Psoas muscle (tissue), 8 donors: ENCODE results near the gene RRP12. TPM values are rescaled to one million over a fixed set of nuclear protein-coding genes. Genes with fewer than 3 reads are reported as not detected.

ENCODE experiments used
- ATAC-seq, 4 donors: fragments of 200-7000 bp; cut with Tn5 transposase; one replicate each; pipeline ENCODE4 v1.9.1; 2020; ENCODE audit warnings: moderate library complexity in 3 of 4, mild to moderate bottlenecking in 2 of 4
- DNase-seq, 2 donors: peaks; one replicate each; pipeline ENCODE4 v3.0.0-alpha.2; 2020
- H3K27ac ChIP-seq: fragments of 200-600 bp; one replicate; pipeline ENCODE4 v1.8.0; 2022
- H3K27me3 ChIP-seq, 3 donors: fragments of 200-600 bp in 1 of 3; one replicate each; pipeline versions ENCODE4 v1.6.1 to v1.8.0; 2013 to 2022; ENCODE audit warnings: low read length in 2 of 3, mild to moderate bottlenecking in 2 of 3, moderate library complexity in 1 of 3; ENCODE audit not compliant: insufficient read depth in 3 of 3
- H3K36me3 ChIP-seq, 2 donors: fragments of 200-600 bp in 1 of 2; one replicate each; pipeline versions ENCODE4 v1.6.1 to v1.8.0; 2013 to 2022; ENCODE audit warnings: low read depth in 1 of 2, mild to moderate bottlenecking in 1 of 2, moderate library complexity in 1 of 2; ENCODE audit not compliant: insufficient read depth in 1 of 2
- H3K4me1 ChIP-seq: fragments of 200-600 bp; one replicate; pipeline ENCODE4 v1.8.0; 2022
- H3K4me3 ChIP-seq: fragments of 200-600 bp; one replicate; pipeline ENCODE4 v1.8.0; 2022; ENCODE audit warnings: mild to moderate bottlenecking
- H3K9me3 ChIP-seq: fragments of 200-600 bp; one replicate; pipeline ENCODE4 v1.8.0; 2022
- WGBS, 3 donors: extraction: QIAGEN DNeasy Blood & Tissue Kit; methylation state at CpG; one replicate each; pipeline versions ENCODE4 v1.1.6 to v1.1.7; 2013; 5-methylcytosine and 5-hydroxymethylcytosine counted together
- intact Hi-C, 2 donors: fragments of 100-400 bp; cut with DNase I; formaldehyde crosslinking; loops; one replicate each; pipeline versions ENCODE4 v1.11.0 to v1.14.2; 2022
- polyA plus RNA-seq, 3 donors: library from polyadenylated mRNA; stranded (reverse); fragments of 200-250 nt; gene quantifications; one replicate each; pipeline ENCODE4 v1.2.3, GENCODE V29; 2013
- total RNA-seq, 4 donors: library from RNA; stranded (reverse); fragmentation: NEBNext Ultra II Directional in 2 of 4; extraction: Animal tissue kit (Norgen Biotek cat#: 25700) in 2 of 4; gene quantifications; one replicate each; pipeline versions ENCODE4 v1.2.1 to v1.2.4, GENCODE V29; 2021 to 2023
- TF ChIP-seq, protein P1 (sequence below): fragments of 200-600 bp; IDR thresholded peaks from one replicate; pipeline ENCODE4 v1.8.0; 2022; ENCODE audit warnings: antibody characterized with exemption
- donor health status: healthy with polysubstance abuse.
- donor health status: DM: no; HTN: no; CAD: no; lungs with moderate emphysema.
- donor health status: Bipolar disorder and iron deficiency.
- donor health status: healthy.
- donor health status: DM: yes; HTN: yes; CAD: no.
- donor health status: DM: no; HTN: no; CAD: no.
- donor health status: DM: no; HTN: no; CAD: no.
- donor health status: DM: yes; HTN: yes; CAD: no.

The RRP12 gene
- total and polyA plus RNA-seq, 7 donors, result 46.5 to 114 (median 76.4) TPM

- H3K4me3 ChIP-seq, result peak overlapping the region; percentile 87
- H3K4me1 ChIP-seq, result peaks cover 29% of the 10 kb centered on the region
- ATAC-seq (peak; percentile 1 to 31 (median 2)), DNase-seq (no peak)
- TF ChIP-seq, protein P1, sequence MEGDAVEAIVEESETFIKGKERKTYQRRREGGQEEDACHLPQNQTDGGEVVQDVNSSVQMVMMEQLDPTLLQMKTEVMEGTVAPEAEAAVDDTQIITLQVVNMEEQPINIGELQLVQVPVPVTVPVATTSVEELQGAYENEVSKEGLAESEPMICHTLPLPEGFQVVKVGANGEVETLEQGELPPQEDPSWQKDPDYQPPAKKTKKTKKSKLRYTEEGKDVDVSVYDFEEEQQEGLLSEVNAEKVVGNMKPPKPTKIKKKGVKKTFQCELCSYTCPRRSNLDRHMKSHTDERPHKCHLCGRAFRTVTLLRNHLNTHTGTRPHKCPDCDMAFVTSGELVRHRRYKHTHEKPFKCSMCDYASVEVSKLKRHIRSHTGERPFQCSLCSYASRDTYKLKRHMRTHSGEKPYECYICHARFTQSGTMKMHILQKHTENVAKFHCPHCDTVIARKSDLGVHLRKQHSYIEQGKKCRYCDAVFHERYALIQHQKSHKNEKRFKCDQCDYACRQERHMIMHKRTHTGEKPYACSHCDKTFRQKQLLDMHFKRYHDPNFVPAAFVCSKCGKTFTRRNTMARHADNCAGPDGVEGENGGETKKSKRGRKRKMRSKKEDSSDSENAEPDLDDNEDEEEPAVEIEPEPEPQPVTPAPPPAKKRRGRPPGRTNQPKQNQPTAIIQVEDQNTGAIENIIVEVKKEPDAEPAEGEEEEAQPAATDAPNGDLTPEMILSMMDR, result no peak
- intact Hi-C loops, result no loop called here
- peaks cover 0 to 27% of the 10 kb centered on the region in 2 donors for H3K36me3 ChIP-seq
- no peaks in the 10 kb centered on the region for H3K27me3 ChIP-seq
- H3K9me3 ChIP-seq, result no peaks in the 10 kb centered on the region
- H3K27ac ChIP-seq, result peak overlapping the region; percentile 24
- WGBS, 3 donors, result 2 to 3% (median 2%) methylated on average over 13 of the region's 13 CpGs
Observed at GRCh38 chr10:97445357-97445721, 44.2 kb upstream of the RRP12 start.

DNA sequence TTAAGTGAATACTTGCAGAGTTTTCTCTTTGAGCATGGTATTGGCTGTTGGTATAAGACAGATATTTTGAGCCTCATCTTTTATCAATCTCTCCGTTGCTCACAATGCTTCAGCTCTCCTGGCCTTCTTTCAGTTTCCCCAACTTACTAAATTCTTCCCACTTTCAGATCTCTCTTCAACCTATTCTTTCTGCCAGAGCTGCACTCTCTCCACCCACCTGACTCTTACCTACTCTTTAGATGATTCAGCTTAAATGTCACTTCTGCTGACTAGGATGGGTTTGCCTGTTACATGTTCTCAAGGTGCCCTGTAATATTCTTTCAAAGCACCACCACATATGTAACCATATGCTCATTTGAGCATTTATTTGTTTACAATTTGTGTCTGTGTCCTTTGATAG, 43.1 kb upstream of the RRP12 start:
- intact Hi-C loops, result no loop called here
- no peak for ATAC-seq

DNA sequence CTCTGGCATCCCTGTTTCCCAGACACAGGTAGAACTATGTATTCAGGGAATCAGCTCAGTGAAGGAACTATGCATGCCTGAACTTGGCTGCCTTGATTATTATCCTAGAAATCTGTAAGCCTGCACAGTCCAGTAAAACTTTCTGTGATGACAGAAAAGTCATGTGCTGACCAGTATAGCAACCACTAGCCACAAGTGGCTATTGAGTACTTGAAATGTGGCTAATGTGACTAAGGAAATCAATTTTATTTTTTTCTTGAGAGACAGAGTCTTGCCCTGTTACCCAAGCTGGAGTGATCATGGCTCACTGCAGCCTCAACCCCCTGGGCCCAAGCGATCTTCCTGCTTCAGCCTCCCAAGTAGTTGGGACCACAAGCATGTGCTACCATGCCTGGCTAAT, 41.1 kb upstream of the RRP12 start:
- peaks cover 3 to 57% of the 10 kb centered on the region in 2 donors for H3K36me3 ChIP-seq
- WGBS, 3 donors, result 93 to 100% (median 98%) methylated on average over 1 of the region's 1 CpG

More for the DNA sequence above, 43.1 kb upstream of the RRP12 start:
- H3K36me3 ChIP-seq, result peaks cover 0 to 38% of the 10 kb centered on the region in 2 donors
- no peak for DNase-seq
- H3K27ac ChIP-seq, result no peak overlapping the region
- no peak overlapping the region for H3K4me3 ChIP-seq
- TF ChIP-seq, protein P1, result no peak
- H3K4me1 ChIP-seq, result peaks cover 29% of the 10 kb centered on the region
- 91 to 96% (median 92%) methylated on average over 1 of the region's 1 CpG for WGBS, 3 donors
- no peaks in the 10 kb centered on the region for H3K9me3 ChIP-seq
- H3K27me3 ChIP-seq, result no peaks in the 10 kb centered on the region

DNA sequence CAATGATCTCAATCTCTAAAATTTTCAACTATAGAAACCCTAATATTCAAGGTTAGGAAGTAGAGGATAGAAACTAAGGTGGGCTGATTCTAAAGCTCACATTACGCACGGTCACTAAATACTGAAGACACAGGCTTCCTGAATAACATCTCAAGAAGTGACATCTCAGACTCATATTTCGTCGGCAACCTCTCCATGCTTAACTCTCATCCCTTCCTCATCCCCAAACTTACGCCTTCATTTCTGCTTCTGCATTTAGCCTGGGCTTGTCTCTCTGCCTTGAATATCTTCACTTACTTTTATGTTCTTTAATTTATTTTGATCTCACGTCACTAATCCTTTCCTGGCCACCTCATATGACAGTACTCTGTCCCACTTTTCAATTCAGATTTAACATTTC, 34.1 kb upstream of the RRP12 start:
- 86 to 96% (median 87%) methylated on average over 6 of the region's 6 CpGs for WGBS, 3 donors
- Histone ChIP-seq H3K9me3 (no peaks in the 10 kb centered on the region), H3K27ac (no peak overlapping the region), H3K4me3 (no peak overlapping the region), H3K27me3 (no peaks in the 10 kb centered on the region), H3K36me3 (peaks cover 9 to 86% of the 10 kb centered on the region in 2 donors), H3K4me1 (no peaks in the 10 kb centered on the region)
- no peak for ATAC-seq
- no peak for DNase-seq
- intact Hi-C loops, result no loop called here
- TF ChIP-seq, protein P1, result no peak

More for the DNA sequence above, 41.1 kb upstream of the RRP12 start:
- ATAC-seq, result no peak
- no peak overlapping the region for H3K27ac ChIP-seq
- no peak for DNase-seq
- intact Hi-C loops, result no loop called here
- H3K27me3 ChIP-seq, result no peaks in the 10 kb centered on the region
- H3K4me1 ChIP-seq, result peaks cover 21% of the 10 kb centered on the region
- no peaks in the 10 kb centered on the region for H3K9me3 ChIP-seq
- TF ChIP-seq, protein P1, result no peak
- H3K4me3 ChIP-seq, result no peak overlapping the region

DNA sequence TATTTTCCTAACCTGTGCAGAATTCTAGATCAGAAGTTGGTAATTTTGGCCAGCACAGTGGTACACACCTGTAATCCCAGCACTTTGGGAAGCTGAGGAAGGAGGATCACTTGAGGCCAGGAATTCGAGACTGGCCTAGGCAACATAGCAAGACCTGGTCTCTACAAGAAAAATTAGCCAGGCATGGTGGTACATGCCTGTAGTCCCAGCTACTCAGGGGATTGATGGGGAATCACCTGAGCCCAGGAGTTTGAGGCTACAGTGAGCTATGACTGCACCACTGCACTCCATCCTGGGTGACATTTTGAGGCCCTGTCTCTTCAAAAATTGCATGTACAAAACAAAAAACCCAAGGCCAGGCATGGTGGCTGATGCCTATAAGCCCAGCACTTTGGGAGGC, 33.4 kb upstream of the RRP12 start:
- Histone ChIP-seq H3K4me3 (no peak overlapping the region), H3K4me1 (no peaks in the 10 kb centered on the region), H3K27me3 (no peaks in the 10 kb centered on the region), H3K36me3 (peaks cover 9 to 86% of the 10 kb centered on the region in 2 donors), H3K27ac (no peak overlapping the region), H3K9me3 (no peaks in the 10 kb centered on the region)
- TF ChIP-seq, protein P1, result no peak
- intact Hi-C loops, result no loop called here
- DNase-seq (no peak), ATAC-seq (no peak)
- 77 to 90% (median 86%) methylated on average over 1 of the region's 1 CpG for WGBS, 3 donors
